WTC11 (cell line): ENCODE data around the gene MYL9.

ENCODE experiments used
- FOXK1 ChIP-seq: sonication (generic); formaldehyde crosslinking; IDR thresholded peaks from 2 replicates; pipeline ENCODE4 v1.8.0; 2022; ENCODE audit warnings: mild to moderate bottlenecking, moderate library complexity, missing genetic modification reagents
- GABPB1 ChIP-seq: sonication (generic); formaldehyde crosslinking; IDR thresholded peaks from 2 replicates; pipeline ENCODE4 v1.8.1; 2023; ENCODE audit warnings: mild to moderate bottlenecking, missing genetic modification reagents
- KAT7 ChIP-seq: sonication (generic); formaldehyde crosslinking; IDR thresholded peaks from 2 replicates; pipeline ENCODE4 v1.8.1; 2023; ENCODE audit warnings: missing genetic modification reagents, mild to moderate bottlenecking, borderline replicate concordance
- NR1H2 ChIP-seq: sonication (generic); formaldehyde crosslinking; IDR thresholded peaks from 2 replicates; pipeline ENCODE4 v1.9.0; 2021; ENCODE audit warnings: mild to moderate bottlenecking, moderate library complexity, missing genetic modification reagents
- TCF7 ChIP-seq: sonication (generic); formaldehyde crosslinking; IDR thresholded peaks from 2 replicates; pipeline ENCODE4 v1.8.0; 2022; ENCODE audit warnings: mild to moderate bottlenecking, low read depth, missing genetic modification reagents, moderate library complexity
- TEAD1 ChIP-seq: sonication (generic); formaldehyde crosslinking; IDR thresholded peaks from 2 replicates; pipeline ENCODE4 v1.8.0; 2022; ENCODE audit warnings: mild to moderate bottlenecking, missing genetic modification reagents
- ZNF232 ChIP-seq: sonication (generic); formaldehyde crosslinking; IDR thresholded peaks from 2 replicates; pipeline ENCODE4 v1.8.0; 2022; ENCODE audit warnings: mild to moderate bottlenecking, missing genetic modification reagents
- ZNF263 ChIP-seq: sonication (generic); formaldehyde crosslinking; IDR thresholded peaks from 2 replicates; pipeline ENCODE4 v1.8.1; 2022; ENCODE audit warnings: low read depth, mild to moderate bottlenecking, moderate library complexity, missing genetic modification reagents
- TF ChIP-seq, protein P1 (sequence below): fragments of 200-600 bp; IDR thresholded peaks from 2 replicates; pipeline ENCODE4 v1.8.0; 2022; ENCODE audit warnings: antibody characterized with exemption
- TF ChIP-seq, protein P2 (sequence below): fragments of 250-450 bp; sonication (Bioruptor Pico); conservative IDR thresholded peaks from 2 replicates; pipeline ENCODE4 v1.9.0; 2021; ENCODE audit warnings: mild to moderate bottlenecking
- TF ChIP-seq, protein P3 (sequence below): sonication (generic); formaldehyde crosslinking; conservative IDR thresholded peaks from 2 replicates; pipeline ENCODE4 v1.8.1; 2023; ENCODE audit warnings: mild to moderate bottlenecking, low read depth, missing genetic modification reagents, moderate library complexity
- TF ChIP-seq, protein P4 (sequence below): sonication (generic); formaldehyde crosslinking; IDR thresholded peaks from 2 replicates; pipeline ENCODE4 v1.8.1; 2023; ENCODE audit warnings: mild to moderate bottlenecking, missing genetic modification reagents, moderate library complexity

DNA sequence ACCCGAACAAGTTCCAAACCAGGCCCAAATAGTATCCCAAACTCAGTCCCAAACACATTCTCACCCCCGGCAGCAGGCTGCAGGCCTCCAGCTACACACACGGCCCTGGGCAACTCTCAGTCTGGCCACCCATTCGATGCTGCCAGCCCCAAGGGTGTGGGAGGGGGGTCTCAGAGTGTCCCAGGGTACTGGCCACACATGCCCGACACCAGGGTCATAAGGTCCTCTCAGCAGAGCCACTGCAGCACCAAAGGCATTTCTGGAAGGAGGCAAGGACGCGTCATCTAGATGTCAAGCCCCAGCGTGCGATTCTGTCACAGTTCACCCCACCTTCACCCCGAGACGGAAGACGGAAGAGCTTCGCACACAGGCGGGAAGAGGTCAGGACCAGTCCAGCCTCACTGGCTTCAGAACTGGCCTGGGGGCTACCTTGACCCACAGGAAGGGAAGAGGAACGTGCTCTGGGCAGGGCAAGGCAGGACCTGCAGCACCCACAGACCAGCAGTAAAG lies 9.5 kb downstream of the MYL9 start:
- TF ChIP-seq, protein P1, sequence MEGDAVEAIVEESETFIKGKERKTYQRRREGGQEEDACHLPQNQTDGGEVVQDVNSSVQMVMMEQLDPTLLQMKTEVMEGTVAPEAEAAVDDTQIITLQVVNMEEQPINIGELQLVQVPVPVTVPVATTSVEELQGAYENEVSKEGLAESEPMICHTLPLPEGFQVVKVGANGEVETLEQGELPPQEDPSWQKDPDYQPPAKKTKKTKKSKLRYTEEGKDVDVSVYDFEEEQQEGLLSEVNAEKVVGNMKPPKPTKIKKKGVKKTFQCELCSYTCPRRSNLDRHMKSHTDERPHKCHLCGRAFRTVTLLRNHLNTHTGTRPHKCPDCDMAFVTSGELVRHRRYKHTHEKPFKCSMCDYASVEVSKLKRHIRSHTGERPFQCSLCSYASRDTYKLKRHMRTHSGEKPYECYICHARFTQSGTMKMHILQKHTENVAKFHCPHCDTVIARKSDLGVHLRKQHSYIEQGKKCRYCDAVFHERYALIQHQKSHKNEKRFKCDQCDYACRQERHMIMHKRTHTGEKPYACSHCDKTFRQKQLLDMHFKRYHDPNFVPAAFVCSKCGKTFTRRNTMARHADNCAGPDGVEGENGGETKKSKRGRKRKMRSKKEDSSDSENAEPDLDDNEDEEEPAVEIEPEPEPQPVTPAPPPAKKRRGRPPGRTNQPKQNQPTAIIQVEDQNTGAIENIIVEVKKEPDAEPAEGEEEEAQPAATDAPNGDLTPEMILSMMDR, result no peak
- TF ChIP-seq TCF7 (no peak), KAT7 (CRISPR knock-in tag) (no peak), FOXK1 (CRISPR knock-in tag) (no peak), GABPB1 (CRISPR knock-in tag) (no peak), ZNF232 (no peak), NR1H2 (CRISPR knock-in tag) (no peak), ZNF263 (CRISPR knock-in tag) (no peak), TEAD1 (CRISPR knock-in tag) (no peak)
- TF ChIP-seq, protein P2, sequence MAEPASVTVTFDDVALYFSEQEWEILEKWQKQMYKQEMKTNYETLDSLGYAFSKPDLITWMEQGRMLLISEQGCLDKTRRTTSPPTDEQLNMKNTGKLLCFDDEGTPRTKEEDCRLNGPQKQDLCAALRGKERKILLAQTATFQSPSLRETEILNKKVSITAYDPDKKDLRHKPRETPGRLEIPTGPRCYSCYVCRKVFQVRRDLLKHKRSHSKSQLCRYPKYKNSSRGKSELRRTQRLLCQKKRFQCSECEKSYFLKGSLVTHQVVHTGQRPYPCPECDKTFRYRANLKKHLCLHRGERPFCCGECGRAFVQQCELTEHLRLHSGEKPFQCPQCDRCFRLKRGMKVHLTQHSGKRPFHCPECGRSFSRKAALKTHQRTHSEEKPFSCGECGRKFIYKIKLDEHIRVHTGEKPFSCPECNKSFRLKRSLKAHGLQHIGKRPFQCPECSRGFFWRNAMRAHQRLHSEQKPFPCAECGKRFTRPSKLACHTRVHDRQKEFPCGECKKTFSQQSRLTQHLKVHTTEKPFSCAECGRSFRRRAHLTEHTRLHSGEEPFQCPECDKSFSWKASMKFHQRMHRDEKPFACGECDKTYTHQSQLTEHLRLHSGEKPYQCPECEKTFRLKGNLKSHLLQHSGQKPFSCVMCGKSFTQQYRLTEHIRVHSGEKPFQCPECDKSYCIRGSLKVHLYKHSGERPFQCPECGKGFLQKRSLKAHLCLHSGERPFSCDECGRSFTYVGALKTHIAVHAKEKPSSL (CRISPR knock-in tag), result no peak
- TF ChIP-seq, protein P3, sequence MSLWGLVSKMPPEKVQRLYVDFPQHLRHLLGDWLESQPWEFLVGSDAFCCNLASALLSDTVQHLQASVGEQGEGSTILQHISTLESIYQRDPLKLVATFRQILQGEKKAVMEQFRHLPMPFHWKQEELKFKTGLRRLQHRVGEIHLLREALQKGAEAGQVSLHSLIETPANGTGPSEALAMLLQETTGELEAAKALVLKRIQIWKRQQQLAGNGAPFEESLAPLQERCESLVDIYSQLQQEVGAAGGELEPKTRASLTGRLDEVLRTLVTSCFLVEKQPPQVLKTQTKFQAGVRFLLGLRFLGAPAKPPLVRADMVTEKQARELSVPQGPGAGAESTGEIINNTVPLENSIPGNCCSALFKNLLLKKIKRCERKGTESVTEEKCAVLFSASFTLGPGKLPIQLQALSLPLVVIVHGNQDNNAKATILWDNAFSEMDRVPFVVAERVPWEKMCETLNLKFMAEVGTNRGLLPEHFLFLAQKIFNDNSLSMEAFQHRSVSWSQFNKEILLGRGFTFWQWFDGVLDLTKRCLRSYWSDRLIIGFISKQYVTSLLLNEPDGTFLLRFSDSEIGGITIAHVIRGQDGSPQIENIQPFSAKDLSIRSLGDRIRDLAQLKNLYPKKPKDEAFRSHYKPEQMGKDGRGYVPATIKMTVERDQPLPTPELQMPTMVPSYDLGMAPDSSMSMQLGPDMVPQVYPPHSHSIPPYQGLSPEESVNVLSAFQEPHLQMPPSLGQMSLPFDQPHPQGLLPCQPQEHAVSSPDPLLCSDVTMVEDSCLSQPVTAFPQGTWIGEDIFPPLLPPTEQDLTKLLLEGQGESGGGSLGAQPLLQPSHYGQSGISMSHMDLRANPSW (CRISPR knock-in tag), result no peak
- TF ChIP-seq, protein P4, sequence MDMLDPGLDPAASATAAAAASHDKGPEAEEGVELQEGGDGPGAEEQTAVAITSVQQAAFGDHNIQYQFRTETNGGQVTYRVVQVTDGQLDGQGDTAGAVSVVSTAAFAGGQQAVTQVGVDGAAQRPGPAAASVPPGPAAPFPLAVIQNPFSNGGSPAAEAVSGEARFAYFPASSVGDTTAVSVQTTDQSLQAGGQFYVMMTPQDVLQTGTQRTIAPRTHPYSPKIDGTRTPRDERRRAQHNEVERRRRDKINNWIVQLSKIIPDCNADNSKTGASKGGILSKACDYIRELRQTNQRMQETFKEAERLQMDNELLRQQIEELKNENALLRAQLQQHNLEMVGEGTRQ (CRISPR knock-in tag), result no peak
